Activated CD4-positive, alpha-beta memory T cell treated with anti-CD3 and anti-CD28 coated beads for 36 hours (primary cell): ENCODE data around the gene PIK3CB. TPM values are rescaled to one million over a fixed set of nuclear protein-coding genes. Genes with fewer than 3 reads are reported as not detected.

Experiments
- CTCF ChIA-PET: fragments of 350-600 bp; sonication (Branson Sonifier 250); formaldehyde crosslinking; loops from one replicate; lab custom pipeline; 2021; ENCODE audit warnings: antibody characterized with exemption, inconsistent platforms; lab: Charles Lee
- POLR2A ChIA-PET: fragments of 350-600 bp; sonication (Branson Sonifier 250); formaldehyde crosslinking; loops from one replicate; lab custom pipeline; 2021; ENCODE audit warnings: antibody characterized with exemption; lab: Charles Lee
- DNase-seq: peaks from one replicate; pipeline ENCODE4 v3.0.0-alpha.2; 2020
- H3K27ac Mint-ChIP-seq: one replicate; pipeline ENCODE4 v1.8.0; 2021; ENCODE audit warnings: mixed read lengths
- H3K27me3 Mint-ChIP-seq: one replicate; pipeline ENCODE4 v1.8.0; 2021; ENCODE audit warnings: mixed read lengths
- H3K36me3 Mint-ChIP-seq: one replicate; pipeline ENCODE4 v1.8.0; 2021; ENCODE audit warnings: mixed read lengths
- H3K4me1 Mint-ChIP-seq: one replicate; pipeline ENCODE4 v1.8.0; 2021; ENCODE audit warnings: low read depth, mixed read lengths
- H3K4me3 Mint-ChIP-seq: one replicate; pipeline ENCODE4 v1.8.0; 2021; ENCODE audit warnings: mild to moderate bottlenecking, mixed read lengths
- H3K9me3 Mint-ChIP-seq: one replicate; pipeline ENCODE4 v1.8.0; 2021; ENCODE audit warnings: mixed read lengths
- intact Hi-C: fragments of 100-400 bp; cut with micrococcal nuclease; formaldehyde crosslinking; loops from one replicate; pipeline ENCODE4 v1.15.1; 2023
- total RNA-seq, 2 experiments: library from RNA; stranded (reverse); gene quantifications; one replicate each; pipeline ENCODE4 v1.2.3, GENCODE V29; 2021

PIK3CB gene
- total RNA-seq, 2 experiments from 2014 or later, result 23.0 to 24.8 TPM

GRCh38 chr3:138774529-138775253 lies 60.0 kb downstream of the PIK3CB start:
- Mint-ChIP-seq H3K4me1 (peaks cover 32% of the 10 kb centered on the region), H3K36me3 (peaks cover 9% of the 10 kb centered on the region), H3K27me3 (no peaks in the 10 kb centered on the region), H3K4me3 (no peak overlapping the region), H3K9me3 (no peaks in the 10 kb centered on the region), H3K27ac (no peak overlapping the region)
- DNase-seq, result peak; percentile 58
- intact Hi-C loops, result loop anchor here (1.0 kb wide), 2 partner anchors 13 to 59 kb away; no protein-coding TSS in a partner anchor
- ChIA-PET CTCF (interaction anchor here (1.5 kb wide), 1 partner anchor 141 kb away, joined by 10 read pairs; no protein-coding TSS in a partner anchor), POLR2A (no interaction called here)

DNA sequence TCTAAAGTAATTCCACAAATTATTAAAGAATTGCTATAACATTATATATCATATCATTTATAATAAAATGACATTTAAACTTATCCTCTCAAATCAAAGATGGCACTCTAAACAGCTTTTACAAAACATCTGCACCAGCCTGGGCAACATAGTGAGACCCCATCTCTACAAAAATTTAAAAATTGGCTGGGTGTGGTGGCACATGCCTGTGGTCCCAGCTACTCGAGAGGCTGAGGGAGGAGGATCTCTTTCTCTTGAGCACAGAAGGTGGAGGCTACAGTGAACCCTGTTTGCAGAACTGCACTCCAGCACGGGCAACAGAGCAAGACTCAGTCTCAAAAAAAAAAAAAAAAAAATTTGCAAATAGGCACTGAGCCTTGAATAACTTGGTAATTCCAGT lies 63.1 kb downstream of the PIK3CB start:
- Mint-ChIP-seq H3K9me3 (peaks cover 18% of the 10 kb centered on the region), H3K4me1 (peaks cover 25% of the 10 kb centered on the region), H3K27me3 (no peaks in the 10 kb centered on the region), H3K27ac (no peak overlapping the region), H3K36me3 (peaks cover 25% of the 10 kb centered on the region), H3K4me3 (no peak overlapping the region)
- ChIA-PET POLR2A (no interaction called here), CTCF (interaction anchor here (1.2 kb wide), 1 partner anchor 144 kb away, joined by 5 read pairs; no protein-coding TSS in a partner anchor)
- no peak for DNase-seq
- intact Hi-C loops, result no loop called here

DNA sequence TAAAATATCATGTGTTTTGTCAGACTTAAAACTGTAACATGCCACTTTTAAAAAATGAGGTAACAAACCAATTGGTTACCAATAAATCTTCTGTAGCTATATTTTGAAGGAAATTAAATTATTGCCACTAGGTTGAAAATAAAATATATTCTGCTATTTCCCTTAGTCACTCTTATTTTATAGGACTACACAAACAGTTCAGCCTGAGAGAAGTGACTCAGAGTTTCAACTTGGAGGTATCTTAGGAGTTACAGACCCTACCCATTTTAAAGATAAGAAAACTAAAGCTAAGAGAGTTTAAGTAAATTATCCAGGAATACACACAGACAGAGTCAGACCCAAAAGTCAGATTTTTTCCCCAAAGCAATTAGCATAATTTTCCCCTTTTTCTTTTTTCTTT lies 65.1 kb downstream of the PIK3CB start:
- ChIA-PET POLR2A (no interaction called here), CTCF (interaction anchor here (0.8 to 1.4 kb wide), 3 partner anchors 70 to 166 kb away, joined by 4 to 8 read pairs (median 7); no protein-coding TSS in a partner anchor)
- peaks cover 18% of the 10 kb centered on the region for H3K9me3 Mint-ChIP-seq
- H3K36me3 Mint-ChIP-seq, result peaks cover 26% of the 10 kb centered on the region
- no peak for DNase-seq
- no peaks in the 10 kb centered on the region for H3K27me3 Mint-ChIP-seq
- H3K4me1 Mint-ChIP-seq, result peaks cover 19% of the 10 kb centered on the region
- intact Hi-C loops, result no loop called here
- no peak overlapping the region for H3K4me3 Mint-ChIP-seq
- H3K27ac Mint-ChIP-seq, result no peak overlapping the region

- CTCF ChIA-PET, result interaction anchor here (1.2 to 1.4 kb wide), 2 partner anchors 147 to 167 kb away, joined by 7 to 8 read pairs; no protein-coding TSS in a partner anchor
- peaks cover 26% of the 10 kb centered on the region for H3K36me3 Mint-ChIP-seq
- no peaks in the 10 kb centered on the region for H3K27me3 Mint-ChIP-seq
- DNase-seq, result no peak
- POLR2A ChIA-PET, result no interaction called here
- intact Hi-C loops, result no loop called here
- H3K27ac Mint-ChIP-seq, result no peak overlapping the region
- H3K4me1 Mint-ChIP-seq, result peaks cover 15% of the 10 kb centered on the region
- H3K9me3 Mint-ChIP-seq, result peaks cover 18% of the 10 kb centered on the region
- H3K4me3 Mint-ChIP-seq, result no peak overlapping the region
These were observed 65.8 kb downstream of the PIK3CB start for GRCh38 chr3:138768946-138769345.

DNA sequence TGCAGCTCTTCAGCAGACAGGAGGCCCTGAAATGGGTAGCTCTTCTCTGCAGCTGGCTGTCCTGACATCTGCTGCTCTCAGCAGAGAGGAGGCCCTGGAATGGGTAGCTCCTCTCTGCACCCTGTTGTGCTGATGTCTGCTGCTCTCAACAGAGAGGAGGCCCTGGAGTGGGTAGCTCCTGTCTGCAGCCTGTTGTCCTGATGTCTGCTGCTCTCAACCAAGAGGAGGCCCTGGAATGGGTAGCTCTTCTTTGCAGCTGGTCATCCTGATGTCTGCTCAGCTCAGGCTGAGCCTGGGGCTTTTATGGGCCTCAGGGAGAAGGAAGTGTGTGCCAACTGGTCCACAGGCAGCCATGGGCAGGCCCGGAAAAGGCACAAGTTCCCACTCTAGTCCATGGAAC lies 66.6 kb downstream of the PIK3CB start:
- H3K4me1 Mint-ChIP-seq, result peaks cover 18% of the 10 kb centered on the region
- H3K27me3 Mint-ChIP-seq, result no peaks in the 10 kb centered on the region
- H3K9me3 Mint-ChIP-seq, result peaks cover 18% of the 10 kb centered on the region
- no peak overlapping the region for H3K4me3 Mint-ChIP-seq
- H3K27ac Mint-ChIP-seq, result no peak overlapping the region
- H3K36me3 Mint-ChIP-seq, result peaks cover 24% of the 10 kb centered on the region
- peak; percentile 23 for DNase-seq
- POLR2A ChIA-PET, result no interaction called here
- intact Hi-C loops, result no loop called here
- CTCF ChIA-PET, result interaction anchor here (0.9 kb wide), 1 partner anchor 148 kb away, joined by 4 read pairs; no protein-coding TSS in a partner anchor

DNA sequence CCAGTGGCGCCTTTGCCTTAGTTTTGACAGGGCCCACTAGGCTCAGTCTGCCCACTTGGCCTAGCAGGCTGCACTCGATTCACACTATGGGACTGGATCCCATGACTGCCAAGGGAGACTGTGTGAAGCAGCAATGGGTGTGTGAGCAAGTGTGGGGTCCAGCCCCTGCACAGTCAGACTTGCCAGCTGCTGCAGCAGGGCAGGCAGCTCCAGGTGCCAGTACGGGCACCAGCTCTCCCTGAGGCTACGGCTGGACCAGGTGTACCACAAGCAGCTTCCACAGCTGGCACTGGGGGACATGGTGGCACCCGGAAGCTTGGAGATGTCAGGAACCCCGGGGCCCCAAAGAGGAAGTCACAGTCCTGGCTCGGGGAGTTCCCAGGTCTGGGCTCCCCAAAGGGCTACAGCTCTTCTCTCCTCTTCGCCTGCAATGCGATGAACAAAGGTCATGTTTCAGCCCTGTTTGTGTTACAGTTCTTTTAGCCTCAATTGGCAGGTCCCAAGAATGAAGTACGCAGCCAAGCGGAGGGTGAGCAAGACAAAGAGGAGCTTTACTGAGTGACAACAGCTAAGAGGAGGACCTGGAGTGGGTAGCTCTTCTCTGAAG lies 67.1 kb downstream of the PIK3CB start:
- ChIA-PET CTCF (interaction anchor here (0.9 kb wide), 1 partner anchor 148 kb away, joined by 4 read pairs; no protein-coding TSS in a partner anchor), POLR2A (no interaction called here)
- no peaks in the 10 kb centered on the region for H3K27me3 Mint-ChIP-seq
- H3K9me3 Mint-ChIP-seq, result peaks cover 18% of the 10 kb centered on the region
- no peak overlapping the region for H3K4me3 Mint-ChIP-seq
- intact Hi-C loops, result no loop called here
- H3K4me1 Mint-ChIP-seq, result peaks cover 18% of the 10 kb centered on the region
- no peak for DNase-seq
- peaks cover 24% of the 10 kb centered on the region for H3K36me3 Mint-ChIP-seq
- no peak overlapping the region for H3K27ac Mint-ChIP-seq

DNA sequence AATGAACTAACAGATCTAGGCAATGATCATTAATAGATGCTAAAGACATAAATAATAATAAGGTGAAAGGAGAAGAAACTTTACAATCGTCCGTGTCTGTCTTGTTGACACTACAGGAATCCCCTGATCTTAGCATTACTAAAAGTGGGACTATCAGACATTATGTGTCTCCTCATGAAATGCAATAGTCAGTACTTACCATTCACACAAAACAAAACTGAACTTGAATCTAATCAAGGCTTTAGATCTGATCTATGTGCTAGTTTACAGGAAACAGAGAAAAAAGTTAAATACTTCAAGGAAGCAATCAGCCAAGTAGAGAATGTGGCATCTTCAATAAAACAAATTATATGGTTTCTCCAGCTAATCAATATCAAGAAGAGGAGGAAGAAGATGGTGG lies 73.7 kb downstream of the PIK3CB start:
- ChIA-PET CTCF (interaction anchor here (2.2 kb wide), 1 partner anchor 155 kb away, joined by 12 read pairs; no protein-coding TSS in a partner anchor), POLR2A (no interaction called here)
- H3K4me1 Mint-ChIP-seq, result peaks cover 35% of the 10 kb centered on the region
- intact Hi-C loops, result loop anchor here (1.0 to 5.0 kb wide), 2 partner anchors 13 to 156 kb away; no protein-coding TSS in a partner anchor
- no peaks in the 10 kb centered on the region for H3K9me3 Mint-ChIP-seq
- H3K4me3 Mint-ChIP-seq, result no peak overlapping the region
- H3K27ac Mint-ChIP-seq, result peak overlapping the region; percentile 88
- no peaks in the 10 kb centered on the region for H3K27me3 Mint-ChIP-seq
- no peak for DNase-seq
- H3K36me3 Mint-ChIP-seq, result peaks cover 8% of the 10 kb centered on the region

- DNase-seq, result no peak
- Mint-ChIP-seq H3K36me3 (peaks cover 10% of the 10 kb centered on the region), H3K4me1 (peaks cover 2% of the 10 kb centered on the region), H3K4me3 (no peak overlapping the region), H3K27ac (no peak overlapping the region), H3K9me3 (no peaks in the 10 kb centered on the region), H3K27me3 (no peaks in the 10 kb centered on the region)
- POLR2A ChIA-PET, result no interaction called here
- CTCF ChIA-PET, result no interaction called here
- intact Hi-C loops, result no loop called here
These were observed 86.5 kb downstream of the PIK3CB start for GRCh38 chr3:138748190-138748589.

DNA sequence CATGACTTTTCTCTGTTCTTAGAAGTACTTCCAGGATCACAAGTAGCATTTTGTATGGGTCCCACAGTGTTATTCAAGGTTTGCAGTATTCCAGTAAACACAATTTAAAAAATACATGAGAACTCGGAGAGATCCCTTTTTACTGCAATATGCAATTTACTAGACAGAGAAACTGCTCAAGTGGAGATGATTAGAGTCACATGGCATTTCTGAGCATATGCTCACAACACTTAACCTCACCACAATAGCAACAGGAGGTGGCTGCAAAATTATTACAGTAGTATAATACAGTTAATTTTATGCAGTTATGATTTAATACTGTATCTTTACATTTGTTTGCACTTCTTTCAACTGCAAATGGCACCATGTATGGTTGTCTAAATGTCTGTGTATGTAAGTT lies 87.5 kb downstream of the PIK3CB start:
- no peaks in the 10 kb centered on the region for H3K9me3 Mint-ChIP-seq

GRCh38 chr3:138740072-138740471 lies 94.7 kb downstream of the PIK3CB start:
- Mint-ChIP-seq H3K27me3 (no peaks in the 10 kb centered on the region), H3K4me1 (peaks cover 11% of the 10 kb centered on the region), H3K9me3 (no peaks in the 10 kb centered on the region), H3K27ac (no peak overlapping the region), H3K36me3 (peaks cover 26% of the 10 kb centered on the region), H3K4me3 (no peak overlapping the region)
- no peak for DNase-seq
- ChIA-PET CTCF (interaction anchor here (0.5 to 2.5 kb wide), 2 partner anchors 60 to 176 kb away, joined by 4 to 11 read pairs; no protein-coding TSS in a partner anchor), POLR2A (no interaction called here)
- intact Hi-C loops, result no loop called here

More for the DNA sequence above, 87.5 kb downstream of the PIK3CB start:
- Mint-ChIP-seq H3K27ac (no peak overlapping the region), H3K4me1 (peaks cover 2% of the 10 kb centered on the region), H3K36me3 (peaks cover 10% of the 10 kb centered on the region), H3K27me3 (no peaks in the 10 kb centered on the region), H3K4me3 (no peak overlapping the region)
- no peak for DNase-seq
- intact Hi-C loops, result no loop called here
- CTCF ChIA-PET, result no interaction called here
- POLR2A ChIA-PET, result no interaction called here

GRCh38 chr3:138732456-138732855 lies 102.3 kb downstream of the PIK3CB start:
- ChIA-PET POLR2A (interaction anchor here (0.6 kb wide), 1 partner anchor 308 kb away, joined by 3 read pairs; no protein-coding TSS in a partner anchor), CTCF (no interaction called here)
- intact Hi-C loops, result no loop called here

More at GRCh38 chr3:138732456-138732855, 102.3 kb downstream of the PIK3CB start:
- no peak for DNase-seq
- Mint-ChIP-seq H3K9me3 (no peaks in the 10 kb centered on the region), H3K27me3 (no peaks in the 10 kb centered on the region), H3K4me1 (no peaks in the 10 kb centered on the region), H3K27ac (no peak overlapping the region), H3K36me3 (peaks cover 12% of the 10 kb centered on the region), H3K4me3 (no peak overlapping the region)
